HG03342 (cell line): ENCODE results near the gene POTEF.
"Not testable (repeated sequence)": the region's sequence is repeated elsewhere in the genome, so short reads cannot be mapped to it uniquely, and the experiment has no call there.

Source experiments
- ATAC-seq: cut with Tn5 transposase; IDR thresholded peaks from one replicate; pipeline ENCODE4 v1.9.1; 2021; ENCODE audit warnings: mild to moderate bottlenecking, moderate library complexity; ENCODE audit not compliant: unreplicated experiment

The POTEF gene

GRCh38 chr2:130135692-130136541 is 6.9 kb upstream of the POTEF start:
- ATAC-seq = no peak

- ATAC-seq = not testable (repeated sequence)
Observed at GRCh38 chr2:130128464-130128863, 558 bp downstream of the POTEF start.

DNA sequence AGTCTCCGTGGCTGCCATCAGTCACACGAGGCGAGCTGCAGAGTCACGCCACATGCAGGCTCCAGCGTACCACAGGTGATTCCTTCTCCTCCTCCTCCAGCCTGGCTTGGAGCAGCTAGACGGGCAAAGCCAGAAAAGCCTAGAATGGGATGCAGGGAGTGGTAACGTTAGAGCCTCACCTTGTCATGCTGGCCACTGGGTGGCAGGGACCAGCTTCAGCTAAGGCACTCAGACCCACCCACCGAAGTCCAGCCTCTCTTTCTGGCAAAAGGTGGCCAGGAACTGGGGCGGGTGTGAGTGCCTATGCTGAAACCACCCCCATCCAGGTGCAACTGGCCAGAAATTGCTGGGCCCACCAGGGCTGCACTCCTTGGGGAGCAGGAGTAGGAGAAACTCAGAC is 1.3 kb downstream of the POTEF start:
- not testable (repeated sequence) for ATAC-seq

- ATAC-seq = not testable (repeated sequence)
Observed at GRCh38 chr2:130120924-130121323, 8.1 kb downstream of the POTEF start.

- ATAC-seq = not testable (repeated sequence)
Observed at GRCh38 chr2:130102597-130103363, 26.2 kb downstream of the POTEF start.

GRCh38 chr2:130062645-130063044 is 66.4 kb downstream of the POTEF start:
- not testable (repeated sequence) for ATAC-seq

DNA sequence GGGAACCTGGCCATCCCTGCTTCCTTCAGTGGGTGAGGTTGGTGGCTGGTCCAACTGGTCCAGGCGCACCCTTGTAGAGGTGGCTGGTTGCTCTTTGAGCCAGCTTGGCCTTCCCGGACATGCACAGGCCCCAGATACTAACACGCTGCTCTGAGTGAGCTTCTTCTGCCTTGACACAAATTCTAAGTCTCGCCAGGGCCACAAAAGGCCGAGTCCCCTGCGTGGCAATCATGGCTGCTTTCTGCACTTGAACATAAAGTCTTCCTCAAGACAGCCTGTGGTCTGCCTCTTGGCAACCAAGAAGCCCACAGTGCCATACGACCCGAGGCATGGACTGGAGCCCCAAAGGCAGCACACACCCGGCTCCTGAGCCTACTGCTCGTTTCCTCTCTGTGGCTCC is 69.0 kb downstream of the POTEF start:
- ATAC-seq = not testable (repeated sequence)

DNA sequence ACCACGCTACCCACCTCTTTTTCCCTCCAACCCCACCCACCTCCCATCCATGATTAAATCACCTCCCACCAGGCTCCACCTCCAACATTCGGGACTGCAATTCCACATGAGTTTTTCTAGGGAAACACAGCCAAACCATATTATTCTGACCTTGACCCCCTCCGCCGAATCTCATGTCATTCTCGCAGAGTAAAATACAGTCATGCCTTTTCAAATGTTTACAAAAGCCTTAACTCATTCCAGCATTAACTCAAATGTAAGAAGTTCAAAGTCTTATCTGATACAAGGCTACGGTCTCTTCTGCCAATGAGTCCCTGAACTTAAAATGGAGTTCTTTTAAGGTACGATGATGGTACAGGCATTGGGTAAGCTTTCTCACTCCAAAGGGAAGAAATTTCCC is 72.7 kb downstream of the POTEF start:
- not testable (repeated sequence) for ATAC-seq

DNA sequence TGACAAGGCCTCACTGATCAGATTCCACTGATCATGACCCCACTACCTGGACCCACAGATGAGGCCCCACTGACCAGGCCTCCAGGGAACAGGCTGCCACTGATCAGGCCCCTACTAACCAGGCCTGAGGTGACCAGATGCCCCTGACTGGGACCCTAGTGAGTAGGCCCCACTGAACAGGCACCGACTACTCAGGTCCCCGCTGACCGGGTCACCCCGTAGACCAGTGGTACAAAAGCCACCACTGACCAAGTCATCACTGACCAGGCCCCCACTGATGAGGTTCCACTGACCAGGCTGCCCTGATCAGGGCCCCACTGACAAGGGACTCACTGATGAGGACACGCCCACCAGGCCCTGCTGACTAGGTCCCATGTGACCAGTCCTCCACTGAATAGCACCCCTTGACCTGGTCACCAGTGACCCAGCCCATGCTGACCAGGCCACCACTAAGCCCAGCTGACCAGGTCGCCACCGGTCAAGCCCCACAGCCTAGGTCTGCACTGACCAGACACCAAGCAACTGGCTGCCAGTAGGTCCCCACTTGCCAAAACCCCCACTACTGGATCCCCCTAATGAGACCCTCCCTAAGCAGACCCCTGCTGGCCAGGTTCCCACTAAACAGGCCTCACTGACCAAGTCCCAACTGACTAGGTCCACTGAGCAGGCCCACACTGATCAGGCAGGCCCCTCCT is 75.7 kb downstream of the POTEF start:
- not testable (repeated sequence) for ATAC-seq

DNA sequence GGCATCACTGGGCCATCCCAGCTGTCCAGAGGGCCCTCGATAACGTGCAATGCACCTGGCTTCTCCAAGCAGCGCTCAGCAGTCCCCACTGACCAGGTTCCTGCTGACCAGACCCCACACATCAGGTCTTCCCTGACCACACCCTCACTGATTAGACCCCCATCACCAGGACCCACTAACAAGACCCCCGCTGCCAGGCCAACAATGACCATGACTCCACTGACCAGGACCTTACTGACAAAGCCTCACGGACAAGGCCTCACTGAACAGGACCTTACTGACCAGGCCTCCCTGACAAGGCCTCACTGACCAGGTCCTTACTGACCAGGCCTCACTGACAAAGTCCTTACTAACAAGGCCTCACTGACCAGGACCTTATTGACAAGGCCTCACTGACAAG is 76.6 kb downstream of the POTEF start:
- not testable (repeated sequence) for ATAC-seq

DNA sequence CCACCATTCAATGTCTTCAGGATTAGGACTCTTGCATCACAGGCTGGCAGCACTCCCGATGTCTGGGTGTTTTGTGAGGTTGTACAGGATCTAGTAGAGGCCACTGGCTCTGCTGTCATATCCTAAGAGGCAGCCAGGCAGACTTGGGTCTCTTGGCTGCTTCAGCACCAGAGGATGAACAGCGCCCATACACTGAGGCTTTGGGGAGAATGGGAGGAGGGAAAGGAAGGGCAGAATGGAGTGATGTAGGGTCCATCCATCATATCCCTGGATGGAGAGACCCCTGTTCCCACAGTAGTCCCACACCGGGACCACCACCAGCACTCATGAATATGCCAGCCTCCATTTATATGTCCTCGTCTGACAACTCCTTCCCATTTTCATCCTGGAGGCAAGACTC is 80.6 kb downstream of the POTEF start:
- ATAC-seq = not testable (repeated sequence)

DNA sequence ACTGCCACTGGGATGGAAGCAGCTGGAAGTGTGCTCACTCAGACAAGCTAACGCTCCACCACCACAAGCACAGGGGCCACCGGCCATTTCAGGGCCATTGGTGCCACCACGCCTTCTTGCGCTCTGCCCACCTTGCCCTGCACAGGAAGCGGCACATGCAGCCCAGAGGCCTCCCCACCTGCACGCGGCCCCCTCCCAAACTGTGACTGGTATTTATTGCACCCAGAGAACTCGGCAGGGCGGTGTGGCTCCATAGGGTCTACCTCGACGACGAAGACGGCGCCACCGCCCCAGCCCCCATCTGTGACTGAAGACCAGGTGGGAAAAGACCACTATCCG is 90.8 kb downstream of the POTEF start:
- not testable (repeated sequence) for ATAC-seq

DNA sequence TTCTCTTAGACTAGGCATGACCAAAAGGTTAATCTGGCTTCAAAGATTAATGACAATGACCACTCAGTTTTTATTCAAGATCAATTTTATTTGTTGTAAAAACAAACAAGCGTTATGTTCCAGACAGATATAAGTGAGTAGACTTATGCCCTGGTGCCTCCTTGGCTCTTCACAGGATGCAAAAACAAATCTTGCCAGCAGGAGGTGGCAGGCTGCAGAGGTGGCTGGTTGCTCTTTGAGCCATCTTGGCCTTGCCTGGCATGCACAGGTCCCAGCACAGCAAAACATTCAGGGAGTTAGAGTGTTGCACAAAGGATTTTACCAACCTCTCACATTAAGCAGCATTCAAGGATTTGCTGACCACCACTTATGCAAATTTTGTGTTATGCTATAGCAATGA is 103.1 kb downstream of the POTEF start:
- not testable (repeated sequence) for ATAC-seq
